Mesendoderm (in vitro differentiated cells): ENCODE data around the gene SPTSSB.

Experiments used
- DNase-seq: peaks from one replicate; pipeline ENCODE4 v3.0.0; 2013
- H2AK5ac ChIP-seq: 2 replicates; pipeline ENCODE4 v1.6.1; 2013; ENCODE audit warnings: low read length, inconsistent platforms
- H2BK120ac ChIP-seq: 2 replicates; pipeline ENCODE4 v1.6.1; 2013; ENCODE audit warnings: low read depth, mild to moderate bottlenecking, low read length, moderate library complexity, mixed read lengths
- H2BK15ac ChIP-seq: replicated peaks from 2 replicates; pipeline ENCODE4 v1.6.1; 2013; ENCODE audit warnings: low read depth, mild to moderate bottlenecking, moderate library complexity
- H2BK5ac ChIP-seq: 2 replicates; pipeline ENCODE4 v1.6.1; 2013; ENCODE audit warnings: low read length, inconsistent platforms
- H3K18ac ChIP-seq: 2 replicates; pipeline ENCODE4 v1.6.1; 2013; ENCODE audit warnings: mild to moderate bottlenecking, low read length, mixed read lengths
- H3K23ac ChIP-seq: one replicate; pipeline ENCODE4 v1.6.1; 2013; ENCODE audit warnings: low read length
- H3K27ac ChIP-seq: 2 replicates; pipeline ENCODE4 v1.5.1; 2013; ENCODE audit warnings: low read depth, mild to moderate bottlenecking, inconsistent platforms, low read length, moderate library complexity
- H3K27me3 ChIP-seq: 2 replicates; pipeline ENCODE4 v1.6.1; 2013; ENCODE audit warnings: low read length, control low read depth, mild to moderate bottlenecking, inconsistent platforms; ENCODE audit not compliant: insufficient read depth, poor library complexity
- H3K36me3 ChIP-seq: 2 replicates; pipeline ENCODE4 v1.6.1; 2013; ENCODE audit warnings: low read length, inconsistent platforms; ENCODE audit not compliant: control insufficient read depth, insufficient read depth
- H3K4ac ChIP-seq: one replicate; pipeline ENCODE4 v1.6.1; 2013; ENCODE audit warnings: low read depth, mild to moderate bottlenecking, low read length, moderate library complexity
- H3K4me1 ChIP-seq: 2 replicates; pipeline ENCODE4 v1.6.1; 2013; ENCODE audit warnings: low read depth, low read length, inconsistent platforms; ENCODE audit not compliant: control insufficient read depth
- H3K4me2 ChIP-seq: 2 replicates; pipeline ENCODE4 v1.6.1; 2013; ENCODE audit warnings: low read length
- H3K4me3 ChIP-seq: 2 replicates; pipeline ENCODE4 v1.5.1; 2013; ENCODE audit warnings: mild to moderate bottlenecking, low read length
- H3K56ac ChIP-seq: one replicate; pipeline ENCODE4 v1.6.1; 2013; ENCODE audit warnings: low read length
- H3K79me1 ChIP-seq: 2 replicates; pipeline ENCODE4 v1.6.1; 2013; ENCODE audit warnings: low read length, inconsistent platforms
- H3K79me2 ChIP-seq: 2 replicates; pipeline ENCODE4 v1.6.1; 2013; ENCODE audit warnings: mild to moderate bottlenecking, low read length; ENCODE audit not compliant: control insufficient read depth, insufficient read depth
- H3K9ac ChIP-seq: 2 replicates; pipeline ENCODE4 v1.6.1; 2013; ENCODE audit warnings: low read length, inconsistent platforms
- H4K5ac ChIP-seq: one replicate; pipeline ENCODE4 v1.6.1; 2013; ENCODE audit warnings: low read length
- H4K8ac ChIP-seq: one replicate; pipeline ENCODE4 v1.6.1; 2013; ENCODE audit warnings: low read depth, mild to moderate bottlenecking, control low read depth, low read length, moderate library complexity
- WGBS: extraction: QIAGEN DNeasy Blood & Tissue Kit; methylation state at CpG from one replicate; pipeline ENCODE4 v1.1.7; 2013; ENCODE audit warnings: low lambda C conversion rate, missing lambda C conversion rate; ENCODE audit not compliant: insufficient coverage; ENCODE audit errors: extremely low coverage; 5-methylcytosine and 5-hydroxymethylcytosine counted together

The SPTSSB gene

GRCh38 chr3:161305095-161305991 is 66.0 kb downstream of the SPTSSB start:
- no peak overlapping the region for H2AK5ac ChIP-seq
- H3K27me3 ChIP-seq = no peaks in the 10 kb centered on the region
- no peak overlapping the region for H3K4ac ChIP-seq
- no CpG with 5 or more reads among the region's 2 CpGs for WGBS
- no peaks in the 10 kb centered on the region for H3K4me1 ChIP-seq
- no peak for DNase-seq
- H4K5ac ChIP-seq = no peak overlapping the region
- no peak overlapping the region for H3K9ac ChIP-seq
- no peaks in the 10 kb centered on the region for H3K79me2 ChIP-seq
- no peak overlapping the region for H2BK5ac ChIP-seq
- no peak overlapping the region for H3K56ac ChIP-seq
- H3K36me3 ChIP-seq = no peaks in the 10 kb centered on the region
- H3K79me1 ChIP-seq = no peaks in the 10 kb centered on the region
- H4K8ac ChIP-seq = no peak overlapping the region
- no peak overlapping the region for H3K4me3 ChIP-seq
- no peak overlapping the region for H3K18ac ChIP-seq
- H2BK15ac ChIP-seq = no peak overlapping the region
- no peak overlapping the region for H3K4me2 ChIP-seq
- H3K23ac ChIP-seq = no peak overlapping the region
- H2BK120ac ChIP-seq = no peak overlapping the region
- H3K27ac ChIP-seq = no peak overlapping the region

DNA sequence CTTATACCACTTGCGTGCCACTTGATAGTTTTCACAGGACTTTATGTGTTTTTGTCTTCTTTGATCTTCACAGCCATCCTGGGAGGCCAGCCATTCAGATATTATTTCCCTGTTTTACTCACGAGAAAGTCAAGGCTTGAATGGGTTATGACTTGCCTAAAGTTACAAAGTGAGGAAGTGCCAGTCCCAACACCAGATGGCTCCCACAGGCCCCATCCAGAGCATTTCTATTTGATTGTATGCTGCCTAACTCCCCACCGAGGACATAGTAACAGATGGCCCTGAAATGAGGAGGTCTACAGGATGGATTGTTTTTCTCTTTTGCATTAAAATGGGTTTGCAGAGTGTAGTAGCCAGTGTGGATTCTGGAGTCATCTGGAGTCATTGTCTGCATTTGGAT is 74.5 kb downstream of the SPTSSB start:
- no peak overlapping the region for H3K9ac ChIP-seq
- no peak overlapping the region for H3K23ac ChIP-seq
- H4K8ac ChIP-seq = no peak overlapping the region
- no peak overlapping the region for H3K4me2 ChIP-seq
- no peaks in the 10 kb centered on the region for H3K27me3 ChIP-seq
- H2BK120ac ChIP-seq = no peak overlapping the region
- DNase-seq = no peak
- H3K56ac ChIP-seq = no peak overlapping the region
- no peaks in the 10 kb centered on the region for H3K79me2 ChIP-seq
- H2AK5ac ChIP-seq = no peak overlapping the region
- H3K4me1 ChIP-seq = no peaks in the 10 kb centered on the region
- H3K36me3 ChIP-seq = no peaks in the 10 kb centered on the region
- no peak overlapping the region for H3K27ac ChIP-seq
- H4K5ac ChIP-seq = no peak overlapping the region
- no peak overlapping the region for H3K4ac ChIP-seq
- WGBS = no CpG with 5 or more reads among the region's 3 CpGs
- H2BK15ac ChIP-seq = no peak overlapping the region
- H3K79me1 ChIP-seq = no peaks in the 10 kb centered on the region
- no peak overlapping the region for H3K4me3 ChIP-seq
- H3K18ac ChIP-seq = no peak overlapping the region
- no peak overlapping the region for H2BK5ac ChIP-seq

GRCh38 chr3:161295325-161295724 is 76.0 kb downstream of the SPTSSB start:
- H2BK120ac ChIP-seq = no peak overlapping the region
- no peaks in the 10 kb centered on the region for H3K4me1 ChIP-seq
- no peak overlapping the region for H3K9ac ChIP-seq
- DNase-seq = no peak
- H2BK5ac ChIP-seq = no peak overlapping the region
- H3K4me2 ChIP-seq = no peak overlapping the region
- no peak overlapping the region for H2BK15ac ChIP-seq
- H3K23ac ChIP-seq = no peak overlapping the region
- H3K27ac ChIP-seq = no peak overlapping the region
- H4K8ac ChIP-seq = no peak overlapping the region
- H3K36me3 ChIP-seq = no peaks in the 10 kb centered on the region
- H3K27me3 ChIP-seq = no peaks in the 10 kb centered on the region
- H3K4ac ChIP-seq = no peak overlapping the region
- no peaks in the 10 kb centered on the region for H3K79me1 ChIP-seq
- H3K4me3 ChIP-seq = no peak overlapping the region
- no peak overlapping the region for H2AK5ac ChIP-seq
- H3K56ac ChIP-seq = no peak overlapping the region
- H4K5ac ChIP-seq = no peak overlapping the region
- no peaks in the 10 kb centered on the region for H3K79me2 ChIP-seq
- H3K18ac ChIP-seq = no peak overlapping the region
